ENCODE results near the gene RANBP10.

RANBP10 gene

GRCh38 chr16:67779256-67780014 lies 26.9 kb downstream of the RANBP10 start:
- no peak overlapping the region for H3K9ac ChIP-seq (ENCODE audit: insufficient read length)
- no peaks in the 10 kb centered on the region for H3K9me3 ChIP-seq (ENCODE audit: low read depth, low read length)
- no peak for TF ChIP-seq POLR2AphosphoS5 (IDR thresholded peaks at IDR 0.05; ENCODE audit: borderline replicate concordance, low read depth, low read length)
- no peak for TF ChIP-seq FOXP2 (optimal IDR thresholded peaks at IDR 0.05; ENCODE audit: control extremely low read depth, extremely low read length, insufficient read depth)
- TF ChIP-seq EZH2 (IDR thresholded peaks at IDR 0.05): no peak
- no peak for DNase-seq (ENCODE audit: low read depth, low spot score)
- H3K27ac ChIP-seq: no peak overlapping the region
- no peak overlapping the region for H3K4me3 ChIP-seq
- H3K36me3 ChIP-seq (ENCODE audit: insufficient read depth, low read length): no peaks in the 10 kb centered on the region

- Histone ChIP-seq H3K9me3 (ENCODE audit: low read depth, low read length) (no peaks in the 10 kb centered on the region), H3K36me3 (ENCODE audit: insufficient read depth, low read length) (no peaks in the 10 kb centered on the region), H3K27ac (no peak overlapping the region), H3K9ac (ENCODE audit: insufficient read length) (no peak overlapping the region), H3K4me3 (no peak overlapping the region)
- TF ChIP-seq FOXP2 (optimal IDR thresholded peaks at IDR 0.05; ENCODE audit: control extremely low read depth, extremely low read length, insufficient read depth) (no peak), POLR2AphosphoS5 (IDR thresholded peaks at IDR 0.05; ENCODE audit: borderline replicate concordance, low read depth, low read length) (no peak), EZH2 (IDR thresholded peaks at IDR 0.05) (no peak)
- no peak for DNase-seq (ENCODE audit: low read depth, low spot score)
Measured at GRCh38 chr16:67775273-67775672, 31.1 kb downstream of the RANBP10 start.

GRCh38 chr16:67774457-67774853 lies 31.9 kb downstream of the RANBP10 start:
- Histone ChIP-seq H3K36me3 (ENCODE audit: insufficient read depth, low read length) (no peaks in the 10 kb centered on the region), H3K4me3 (no peak overlapping the region), H3K9ac (ENCODE audit: insufficient read length) (no peak overlapping the region), H3K9me3 (ENCODE audit: low read depth, low read length) (no peaks in the 10 kb centered on the region), H3K27ac (no peak overlapping the region)
- no peak for TF ChIP-seq POLR2AphosphoS5 (IDR thresholded peaks at IDR 0.05; ENCODE audit: borderline replicate concordance, low read depth, low read length)
- DNase-seq (ENCODE audit: low read depth, low spot score): no peak

GRCh38 chr16:67773569-67774456 lies 32.5 kb downstream of the RANBP10 start:
- Histone ChIP-seq H3K27ac (no peak overlapping the region), H3K4me3 (no peak overlapping the region), H3K9ac (ENCODE audit: insufficient read length) (no peak overlapping the region), H3K36me3 (ENCODE audit: insufficient read depth, low read length) (no peaks in the 10 kb centered on the region), H3K9me3 (ENCODE audit: low read depth, low read length) (no peaks in the 10 kb centered on the region)
- DNase-seq (ENCODE audit: low read depth, low spot score): no peak
- TF ChIP-seq POLR2AphosphoS5 (IDR thresholded peaks at IDR 0.05; ENCODE audit: borderline replicate concordance, low read depth, low read length): no peak
- no peak for TF ChIP-seq FOXP2 (optimal IDR thresholded peaks at IDR 0.05; ENCODE audit: control extremely low read depth, extremely low read length, insufficient read depth)
- no peak for TF ChIP-seq EZH2 (IDR thresholded peaks at IDR 0.05)

- no peaks in the 10 kb centered on the region for H3K36me3 ChIP-seq (ENCODE audit: insufficient read depth, low read length)
- no peaks in the 10 kb centered on the region for H3K9me3 ChIP-seq (ENCODE audit: low read depth, low read length)
- no peak overlapping the region for H3K4me3 ChIP-seq
- no peak for TF ChIP-seq FOXP2 (optimal IDR thresholded peaks at IDR 0.05; ENCODE audit: control extremely low read depth, extremely low read length, insufficient read depth)
- TF ChIP-seq POLR2AphosphoS5 (IDR thresholded peaks at IDR 0.05; ENCODE audit: borderline replicate concordance, low read depth, low read length): no peak
- TF ChIP-seq EZH2 (IDR thresholded peaks at IDR 0.05): no peak
- no peak for DNase-seq (ENCODE audit: low read depth, low spot score)
- no peak overlapping the region for H3K9ac ChIP-seq (ENCODE audit: insufficient read length)
- no peak overlapping the region for H3K27ac ChIP-seq
Measured at GRCh38 chr16:67773099-67773498, 33.3 kb downstream of the RANBP10 start.

GRCh38 chr16:67770346-67770991 lies 35.9 kb downstream of the RANBP10 start:
- Histone ChIP-seq H3K9me3 (ENCODE audit: low read depth, low read length) (no peaks in the 10 kb centered on the region), H3K4me3 (no peak overlapping the region), H3K27ac (no peak overlapping the region), H3K9ac (ENCODE audit: insufficient read length) (no peak overlapping the region), H3K36me3 (ENCODE audit: insufficient read depth, low read length) (no peaks in the 10 kb centered on the region)
- TF ChIP-seq POLR2AphosphoS5 (IDR thresholded peaks at IDR 0.05; ENCODE audit: borderline replicate concordance, low read depth, low read length): no peak
- no peak for DNase-seq (ENCODE audit: low read depth, low spot score)

- no peak overlapping the region for H3K4me3 ChIP-seq
- no peak overlapping the region for H3K27ac ChIP-seq
- TF ChIP-seq FOXP2 (optimal IDR thresholded peaks at IDR 0.05; ENCODE audit: control extremely low read depth, extremely low read length, insufficient read depth) (no peak), POLR2AphosphoS5 (IDR thresholded peaks at IDR 0.05; ENCODE audit: borderline replicate concordance, low read depth, low read length) (no peak), EZH2 (IDR thresholded peaks at IDR 0.05) (no peak)
- H3K36me3 ChIP-seq (ENCODE audit: insufficient read depth, low read length): no peaks in the 10 kb centered on the region
- no peak overlapping the region for H3K9ac ChIP-seq (ENCODE audit: insufficient read length)
- no peak for DNase-seq (ENCODE audit: low read depth, low spot score)
- H3K9me3 ChIP-seq (ENCODE audit: low read depth, low read length): no peaks in the 10 kb centered on the region
Measured at GRCh38 chr16:67767953-67768352, 38.4 kb downstream of the RANBP10 start.

- no peak for DNase-seq (ENCODE audit: low read depth, low spot score)
- no peak for TF ChIP-seq EZH2 (IDR thresholded peaks at IDR 0.05)
- TF ChIP-seq POLR2AphosphoS5 (IDR thresholded peaks at IDR 0.05; ENCODE audit: borderline replicate concordance, low read depth, low read length): no peak
- no peak for TF ChIP-seq FOXP2 (optimal IDR thresholded peaks at IDR 0.05; ENCODE audit: control extremely low read depth, extremely low read length, insufficient read depth)
- Histone ChIP-seq H3K9ac (ENCODE audit: insufficient read length) (no peak overlapping the region), H3K4me3 (no peak overlapping the region), H3K36me3 (ENCODE audit: insufficient read depth, low read length) (no peaks in the 10 kb centered on the region), H3K27ac (no peak overlapping the region), H3K9me3 (ENCODE audit: low read depth, low read length) (no peaks in the 10 kb centered on the region)
Measured at GRCh38 chr16:67766291-67766690, 40.1 kb downstream of the RANBP10 start.

All from SK-N-MC (cell line).